ENCODE measurements around the gene COQ8A.

DNA sequence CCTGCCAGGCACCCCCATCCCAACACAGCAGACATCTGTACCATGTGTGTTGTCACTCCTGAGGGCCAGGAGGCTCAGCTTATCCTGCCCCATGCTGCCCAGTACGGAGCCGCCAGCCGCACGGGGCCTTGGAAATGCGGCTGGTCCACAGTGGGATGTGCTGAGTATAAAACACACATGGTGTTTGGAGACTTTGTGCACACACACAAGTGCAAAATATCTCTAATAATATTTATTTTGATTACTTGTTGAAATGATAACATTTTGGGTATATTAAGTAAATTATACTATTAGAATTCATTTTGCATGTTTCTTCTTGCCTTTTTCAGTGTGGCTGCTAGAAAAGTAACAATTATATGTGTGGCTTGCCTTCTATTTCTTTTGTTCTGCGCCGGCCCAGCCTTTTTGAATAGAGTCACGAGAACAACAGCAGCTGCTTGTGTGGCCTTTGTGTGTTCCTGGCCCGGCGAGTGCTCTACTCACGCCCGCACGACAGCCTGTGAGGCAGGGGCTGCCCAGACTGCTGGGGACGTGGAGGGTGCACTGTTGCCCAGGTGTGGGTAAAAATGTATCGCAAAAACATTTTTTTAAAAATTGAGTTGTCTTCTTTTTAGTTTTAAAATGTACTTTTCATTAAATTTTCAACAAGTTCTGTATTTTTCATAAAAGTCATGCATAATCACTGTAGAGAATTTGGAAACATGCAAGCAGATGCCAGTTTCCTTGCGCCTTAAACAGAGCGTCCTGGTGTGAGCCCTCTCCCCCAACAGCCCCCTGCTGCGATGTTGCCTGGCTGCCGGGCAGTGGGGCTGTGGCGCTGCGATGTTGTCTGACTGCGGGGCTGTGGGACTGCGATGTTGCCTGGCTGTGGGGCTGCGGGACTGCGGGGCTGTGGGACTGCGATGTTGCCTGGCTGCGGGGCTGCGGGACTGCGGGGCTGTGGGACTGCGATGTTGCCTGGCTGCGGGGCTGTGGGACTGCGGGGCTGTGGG lies 35.5 kb downstream of the COQ8A start:
- TF ChIP-seq POLR2AphosphoS5 (IDR thresholded peaks at IDR 0.05; ENCODE audit: low read depth, low read length) = no peak
- TF ChIP-seq, protein P1, sequence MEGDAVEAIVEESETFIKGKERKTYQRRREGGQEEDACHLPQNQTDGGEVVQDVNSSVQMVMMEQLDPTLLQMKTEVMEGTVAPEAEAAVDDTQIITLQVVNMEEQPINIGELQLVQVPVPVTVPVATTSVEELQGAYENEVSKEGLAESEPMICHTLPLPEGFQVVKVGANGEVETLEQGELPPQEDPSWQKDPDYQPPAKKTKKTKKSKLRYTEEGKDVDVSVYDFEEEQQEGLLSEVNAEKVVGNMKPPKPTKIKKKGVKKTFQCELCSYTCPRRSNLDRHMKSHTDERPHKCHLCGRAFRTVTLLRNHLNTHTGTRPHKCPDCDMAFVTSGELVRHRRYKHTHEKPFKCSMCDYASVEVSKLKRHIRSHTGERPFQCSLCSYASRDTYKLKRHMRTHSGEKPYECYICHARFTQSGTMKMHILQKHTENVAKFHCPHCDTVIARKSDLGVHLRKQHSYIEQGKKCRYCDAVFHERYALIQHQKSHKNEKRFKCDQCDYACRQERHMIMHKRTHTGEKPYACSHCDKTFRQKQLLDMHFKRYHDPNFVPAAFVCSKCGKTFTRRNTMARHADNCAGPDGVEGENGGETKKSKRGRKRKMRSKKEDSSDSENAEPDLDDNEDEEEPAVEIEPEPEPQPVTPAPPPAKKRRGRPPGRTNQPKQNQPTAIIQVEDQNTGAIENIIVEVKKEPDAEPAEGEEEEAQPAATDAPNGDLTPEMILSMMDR (IDR thresholded peaks at IDR 0.05) = no peak
- TF ChIP-seq, protein P2, sequence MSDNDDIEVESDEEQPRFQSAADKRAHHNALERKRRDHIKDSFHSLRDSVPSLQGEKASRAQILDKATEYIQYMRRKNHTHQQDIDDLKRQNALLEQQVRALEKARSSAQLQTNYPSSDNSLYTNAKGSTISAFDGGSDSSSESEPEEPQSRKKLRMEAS (IDR thresholded peaks at IDR 0.05; ENCODE audit: low read depth) = no peak
- TF ChIP-seq RFX5 (IDR thresholded peaks at IDR 0.05; ENCODE audit: low read length) = no peak
- TF ChIP-seq SIN3A (IDR thresholded peaks at IDR 0.05; ENCODE audit: borderline replicate concordance, low read depth, low read length) = no peak
- TF ChIP-seq, protein P3, sequence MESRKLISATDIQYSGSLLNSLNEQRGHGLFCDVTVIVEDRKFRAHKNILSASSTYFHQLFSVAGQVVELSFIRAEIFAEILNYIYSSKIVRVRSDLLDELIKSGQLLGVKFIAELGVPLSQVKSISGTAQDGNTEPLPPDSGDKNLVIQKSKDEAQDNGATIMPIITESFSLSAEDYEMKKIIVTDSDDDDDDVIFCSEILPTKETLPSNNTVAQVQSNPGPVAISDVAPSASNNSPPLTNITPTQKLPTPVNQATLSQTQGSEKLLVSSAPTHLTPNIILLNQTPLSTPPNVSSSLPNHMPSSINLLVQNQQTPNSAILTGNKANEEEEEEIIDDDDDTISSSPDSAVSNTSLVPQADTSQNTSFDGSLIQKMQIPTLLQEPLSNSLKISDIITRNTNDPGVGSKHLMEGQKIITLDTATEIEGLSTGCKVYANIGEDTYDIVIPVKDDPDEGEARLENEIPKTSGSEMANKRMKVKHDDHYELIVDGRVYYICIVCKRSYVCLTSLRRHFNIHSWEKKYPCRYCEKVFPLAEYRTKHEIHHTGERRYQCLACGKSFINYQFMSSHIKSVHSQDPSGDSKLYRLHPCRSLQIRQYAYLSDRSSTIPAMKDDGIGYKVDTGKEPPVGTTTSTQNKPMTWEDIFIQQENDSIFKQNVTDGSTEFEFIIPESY (IDR thresholded peaks at IDR 0.05; ENCODE audit: borderline replicate concordance, low read depth) = no peak
